DOHH2 (cell line): ENCODE measurements around the gene CYB5D1.

ENCODE experiments used
- CTCF ChIP-seq: fragments of 200-600 bp; sonication (generic); IDR thresholded peaks from one replicate; pipeline ENCODE4 v1.5.1; 2014; ENCODE audit warnings: antibody characterized with exemption, mild to moderate bottlenecking, low read depth, low read length; ENCODE audit not compliant: poor library complexity, severe bottlenecking
- EZH2phosphoT487 ChIP-seq: fragments of 200-600 bp; sonication (generic); IDR thresholded peaks from 2 replicates; pipeline ENCODE4 v1.6.1; 2017; ENCODE audit warnings: borderline replicate concordance, mild to moderate bottlenecking, antibody characterized with exemption, low read length, moderate library complexity, mixed read lengths

- TF ChIP-seq CTCF (no peak), EZH2phosphoT487 (no peak)
Measured at GRCh38 chr17:7853691-7854038, 4.1 kb upstream of the CYB5D1 start.
